DMS 273 treated with DMSO at 0.1 percent for 48 hours (cell line): ENCODE measurements around the gene CDKN1B.

Experiments
- DNase-seq: peaks from one replicate; lab custom pipeline; 2025; lab: John Stamatoyannopoulos, UW

The CDKN1B gene

DNA sequence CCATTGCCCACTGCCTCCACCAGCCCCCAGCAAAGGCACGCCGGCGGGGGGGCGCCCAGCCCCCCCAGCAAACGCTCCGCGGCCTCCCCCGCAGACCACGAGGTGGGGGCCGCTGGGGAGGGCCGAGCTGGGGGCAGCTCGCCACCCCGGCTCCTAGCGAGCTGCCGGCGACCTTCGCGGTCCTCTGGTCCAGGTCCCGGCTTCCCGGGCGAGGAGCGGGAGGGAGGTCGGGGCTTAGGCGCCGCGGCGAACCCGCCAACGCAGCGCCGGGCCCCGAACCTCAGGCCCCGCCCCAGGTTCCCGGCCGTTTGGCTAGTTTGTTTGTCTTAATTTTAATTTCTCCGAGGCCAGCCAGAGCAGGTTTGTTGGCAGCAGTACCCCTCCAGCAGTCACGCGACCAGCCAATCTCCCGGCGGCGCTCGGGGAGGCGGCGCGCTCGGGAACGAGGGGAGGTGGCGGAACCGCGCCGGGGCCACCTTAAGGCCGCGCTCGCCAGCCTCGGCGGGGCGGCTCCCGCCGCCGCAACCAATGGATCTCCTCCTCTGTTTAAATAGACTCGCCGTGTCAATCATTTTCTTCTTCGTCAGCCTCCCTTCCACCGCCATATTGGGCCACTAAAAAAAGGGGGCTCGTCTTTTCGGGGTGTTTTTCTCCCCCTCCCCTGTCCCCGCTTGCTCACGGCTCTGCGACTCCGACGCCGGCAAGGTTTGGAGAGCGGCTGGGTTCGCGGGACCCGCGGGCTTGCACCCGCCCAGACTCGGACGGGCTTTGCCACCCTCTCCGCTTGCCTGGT is at the start of gene CDKN1B:
Gene CDKN1B, plus strand, starts transcription at position 576 of the 793 bp plus-strand sequence. CDS start 472 bp downstream, outside the sequence.
- peak; percentile 85 for DNase-seq

DNA sequence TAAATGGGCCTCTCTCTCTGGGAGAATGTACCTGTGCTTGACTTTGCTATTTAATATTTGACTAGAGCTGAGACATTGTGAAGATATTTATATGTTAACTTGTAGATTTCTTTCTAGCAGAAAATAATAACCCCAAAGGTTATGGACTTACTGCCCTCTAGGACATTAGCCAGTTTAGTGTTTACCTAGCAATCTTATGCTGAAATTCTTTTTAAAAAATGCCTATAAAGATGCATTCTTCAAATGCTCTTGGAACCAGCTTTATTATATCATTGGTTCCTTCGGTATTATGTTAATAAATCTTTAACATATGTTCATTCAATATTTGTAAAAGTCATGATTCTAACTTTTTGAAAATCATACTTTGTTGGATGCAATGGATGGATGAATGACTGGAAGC is 49.2 kb upstream of the CDKN1B start:
- DNase-seq = no peak

DNA sequence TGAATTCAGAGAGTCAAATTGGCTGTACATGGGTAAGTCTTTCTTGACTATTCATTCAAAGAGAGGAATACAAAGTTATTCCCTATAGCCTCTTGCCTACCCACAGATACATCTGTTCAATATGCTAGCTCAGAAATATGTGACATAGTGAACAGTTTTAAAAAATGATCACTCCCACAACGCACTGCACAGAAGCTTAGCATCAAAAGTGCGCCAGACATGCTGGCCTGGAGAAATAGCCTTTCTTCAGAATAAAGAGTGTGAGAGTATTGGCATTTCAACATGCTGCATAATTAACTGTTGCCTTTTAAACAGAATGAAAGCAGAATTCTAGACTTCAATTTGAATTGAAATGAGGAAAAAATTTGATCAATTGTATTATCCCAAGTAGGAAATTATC is 48.1 kb upstream of the CDKN1B start:
- DNase-seq = no peak

DNA sequence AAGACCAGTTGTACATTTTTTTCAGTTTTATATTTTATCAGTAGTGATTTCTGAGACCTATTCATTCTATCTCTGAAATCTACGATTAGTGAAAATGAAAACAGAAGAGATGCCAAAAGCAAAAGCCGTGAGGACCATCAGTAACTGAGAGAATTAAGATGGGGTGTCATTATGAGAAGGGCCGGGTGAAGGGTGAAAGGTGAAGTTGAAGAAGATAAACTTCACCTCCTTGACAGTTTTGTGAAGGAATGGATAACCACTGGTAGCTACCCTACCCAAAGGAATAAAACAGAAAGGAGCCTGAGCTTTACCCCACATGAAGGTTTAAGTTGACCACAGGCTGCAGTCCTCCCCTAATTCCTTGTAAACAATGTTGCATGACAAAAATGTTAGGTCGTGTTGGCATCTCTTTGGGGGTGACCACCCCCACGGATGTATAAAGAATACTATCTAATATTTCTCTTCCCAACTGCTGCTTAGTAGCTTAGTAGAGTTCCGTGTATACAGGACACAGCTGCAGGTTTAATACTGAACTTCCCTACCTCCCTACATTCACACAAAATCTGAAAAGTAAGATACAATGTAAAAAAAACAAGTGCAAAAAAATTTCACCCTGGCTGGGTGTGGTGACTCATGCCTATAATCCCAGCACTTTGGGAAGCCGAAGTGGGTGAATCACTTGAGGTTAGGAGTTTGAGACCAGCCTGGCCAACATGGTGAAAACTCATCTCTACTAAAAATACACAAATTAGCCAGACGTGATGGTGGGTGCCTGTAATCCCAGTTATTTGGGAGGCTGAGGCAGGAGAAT is 45.1 kb upstream of the CDKN1B start:
- no peak for DNase-seq

DNA sequence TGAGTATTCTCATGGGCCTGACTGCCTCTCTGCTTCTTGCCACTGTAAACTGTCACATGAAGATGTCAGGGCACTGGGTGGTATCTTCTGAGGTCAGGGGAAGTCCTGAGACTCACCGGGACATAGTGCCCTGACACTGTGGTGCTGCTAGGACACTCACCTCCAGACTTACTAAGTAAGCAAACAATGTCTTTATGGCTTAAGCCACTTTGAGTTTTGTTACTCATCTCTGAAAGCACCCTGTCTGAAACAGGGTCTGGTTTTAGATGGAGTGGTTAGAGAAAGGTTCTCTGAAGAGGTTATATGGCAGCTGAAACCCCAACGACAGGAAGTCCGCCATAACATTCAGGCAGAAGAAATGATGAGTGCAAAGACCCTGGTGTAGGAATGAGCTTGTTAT is 43.9 kb upstream of the CDKN1B start:
- no peak for DNase-seq

DNA sequence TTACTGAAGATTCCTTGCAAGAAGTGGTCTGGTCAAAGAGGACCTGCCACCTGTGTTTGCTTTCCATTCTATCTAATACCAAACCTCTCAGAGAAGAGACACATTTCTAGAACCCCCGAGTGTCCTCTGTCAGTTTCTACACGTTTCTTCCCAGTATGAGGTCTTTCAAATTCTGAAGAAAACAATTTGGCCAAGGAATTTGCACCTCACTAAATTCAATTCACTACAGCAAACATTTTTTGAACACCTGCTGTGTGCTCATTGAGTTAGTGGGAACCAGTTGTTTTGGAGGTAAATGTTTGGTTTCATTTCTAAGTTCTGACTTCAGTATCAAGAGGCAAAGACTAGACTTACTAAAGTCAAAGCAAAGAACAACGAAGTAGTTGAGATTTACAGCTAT is 40.6 kb upstream of the CDKN1B start:
- no peak for DNase-seq

DNA sequence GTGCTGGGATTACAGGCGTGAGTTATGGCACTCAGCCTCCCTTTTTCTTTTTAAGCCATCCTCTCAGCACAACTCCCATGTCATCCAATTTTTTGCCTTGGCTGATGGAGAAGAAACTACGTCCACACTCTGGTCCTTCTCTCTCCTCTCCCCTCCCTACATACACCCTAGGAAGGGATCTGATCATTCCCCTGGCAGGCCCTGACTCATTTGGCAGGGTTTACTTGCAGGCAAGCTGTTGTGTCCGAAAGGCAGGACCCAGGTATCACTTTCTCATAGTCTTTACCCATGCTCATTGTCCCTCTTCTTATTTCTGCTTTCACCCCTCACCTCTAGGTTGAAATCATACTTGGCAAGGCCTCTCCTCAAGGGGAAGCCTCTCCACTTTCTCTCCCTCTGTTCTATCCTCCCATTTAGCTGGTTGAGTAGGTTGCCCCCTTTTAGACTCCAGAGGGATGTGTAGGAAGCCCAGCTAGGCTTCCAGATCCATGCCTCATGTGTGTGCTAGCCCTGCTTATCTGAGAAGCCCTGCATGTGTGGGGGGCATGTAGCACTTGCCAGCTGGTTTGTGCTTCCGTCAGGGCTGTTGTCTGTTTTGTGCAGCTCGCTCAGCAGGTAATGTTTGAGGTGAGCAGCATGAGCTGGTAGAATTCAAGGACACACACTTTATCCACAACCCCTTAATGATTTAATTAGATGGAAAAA is 36.0 kb upstream of the CDKN1B start:
- no peak for DNase-seq

DNA sequence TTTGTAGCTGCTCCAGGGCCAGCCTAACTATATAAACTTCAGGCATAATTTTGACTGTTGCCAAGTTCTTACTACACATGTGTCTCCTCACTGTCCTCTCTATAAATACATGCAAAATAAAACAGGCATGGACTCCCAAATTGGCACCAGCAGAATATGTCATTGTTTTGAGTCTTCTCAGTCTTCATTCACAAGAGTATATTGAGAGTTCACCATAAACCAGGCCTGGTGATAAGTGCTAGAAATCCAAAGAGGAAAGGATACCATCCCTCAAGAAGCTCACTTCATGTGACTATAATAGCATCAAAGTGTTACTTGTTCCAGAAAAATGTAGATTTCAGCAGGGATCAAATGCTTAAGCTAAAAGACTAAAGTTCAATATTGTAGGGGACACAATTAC is 34.9 kb upstream of the CDKN1B start:
- no peak for DNase-seq

DNA sequence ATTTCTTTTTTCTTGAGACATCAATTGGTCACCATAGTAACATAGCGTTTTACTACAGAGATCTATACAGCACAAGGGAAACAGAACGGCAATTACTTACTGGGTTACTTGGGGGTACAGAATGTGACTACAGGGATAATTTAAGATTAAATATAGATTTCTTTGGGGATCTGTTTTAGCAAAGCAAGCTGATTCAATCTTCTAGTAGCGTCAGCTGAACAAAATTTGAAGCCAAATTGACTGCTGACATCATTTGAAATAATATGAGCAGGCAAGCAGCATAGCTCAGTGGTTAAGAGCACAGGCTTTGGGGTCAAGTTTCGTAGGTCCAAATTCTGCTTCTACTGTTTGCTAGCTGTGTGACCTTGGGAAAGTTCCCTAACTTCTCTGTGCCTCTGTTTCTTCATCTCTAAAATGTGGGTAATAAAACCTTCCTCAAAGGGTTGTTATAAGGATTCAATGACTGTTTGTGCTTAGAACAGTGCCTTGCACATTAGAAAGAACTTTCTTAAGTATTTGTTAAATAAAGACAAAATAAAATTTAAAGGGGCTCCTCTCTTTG is 34.0 kb upstream of the CDKN1B start:
- no peak for DNase-seq

DNA sequence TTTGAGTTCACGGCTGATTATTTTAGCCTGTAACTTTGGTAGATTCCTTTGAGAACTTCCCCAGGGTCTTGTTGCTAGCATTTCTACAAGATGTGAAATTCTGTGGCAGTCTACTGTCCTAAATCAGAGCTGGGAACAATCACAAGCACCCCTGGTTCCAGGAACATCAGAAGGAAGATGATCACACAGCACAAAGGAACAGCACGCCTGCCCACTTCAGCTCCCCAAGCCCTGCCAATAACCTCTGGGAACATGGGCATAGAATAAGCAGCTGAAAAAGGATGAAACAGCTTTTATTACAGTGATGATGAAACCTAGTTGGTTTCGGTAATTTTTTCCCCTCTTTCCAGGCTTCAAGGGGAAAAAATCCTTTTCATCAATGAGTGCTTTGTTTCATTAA is 33.4 kb upstream of the CDKN1B start:
- DNase-seq = no peak

DNA sequence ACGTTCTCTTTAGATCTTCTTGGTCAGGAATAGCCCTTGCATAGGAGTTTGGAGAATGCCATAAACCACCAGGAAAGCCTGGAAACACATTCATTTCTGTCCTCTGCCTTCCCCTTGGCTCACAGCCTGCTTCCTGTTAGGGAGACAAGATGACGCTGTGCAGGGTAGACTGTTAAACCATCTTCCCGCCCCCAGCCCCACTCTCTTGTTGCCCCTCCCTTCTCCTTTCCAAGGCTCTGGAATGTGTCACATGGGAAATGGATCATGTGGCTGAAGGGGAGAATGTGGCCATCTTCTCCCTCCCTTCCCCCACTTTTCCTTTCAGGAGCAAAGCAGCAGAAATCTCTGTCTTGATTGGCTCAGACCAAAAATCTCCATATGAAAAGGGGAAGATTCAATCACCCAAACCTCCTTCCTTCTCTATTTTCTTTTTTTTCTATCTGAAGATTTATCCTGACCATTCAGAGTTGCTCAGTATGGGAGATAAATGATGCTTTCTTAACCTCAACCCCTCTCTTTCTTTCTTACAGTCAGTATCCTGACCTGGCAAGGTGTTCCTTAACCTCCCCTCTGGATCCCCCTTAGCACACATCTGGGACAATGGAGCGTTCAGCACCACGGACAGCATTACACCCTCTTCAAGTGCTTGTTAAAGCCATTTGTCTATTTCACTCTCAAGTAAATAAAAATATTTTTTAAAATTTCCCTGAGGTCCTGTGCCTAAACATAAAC is 32.6 kb upstream of the CDKN1B start:
- peak; percentile 20 for DNase-seq

DNA sequence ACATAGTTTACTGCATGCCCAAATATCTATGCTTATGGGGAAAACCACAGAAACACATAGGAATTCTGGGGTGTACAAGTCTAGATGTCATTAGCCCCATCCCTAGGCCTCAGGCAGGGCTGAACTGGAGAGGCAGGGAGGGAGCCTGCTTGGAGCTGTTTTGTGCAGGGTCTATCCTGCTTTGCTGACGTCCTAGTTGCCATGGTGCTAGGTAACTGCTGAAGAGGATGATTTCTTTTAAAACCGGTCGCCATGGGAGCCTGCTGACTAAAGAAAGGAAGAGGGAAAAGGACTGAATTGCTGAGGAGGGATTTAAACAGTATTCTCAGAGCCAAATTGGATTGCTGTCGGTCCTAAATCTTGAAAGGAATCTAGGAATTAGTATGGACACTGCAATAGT is 31.9 kb upstream of the CDKN1B start:
- no peak for DNase-seq

DNA sequence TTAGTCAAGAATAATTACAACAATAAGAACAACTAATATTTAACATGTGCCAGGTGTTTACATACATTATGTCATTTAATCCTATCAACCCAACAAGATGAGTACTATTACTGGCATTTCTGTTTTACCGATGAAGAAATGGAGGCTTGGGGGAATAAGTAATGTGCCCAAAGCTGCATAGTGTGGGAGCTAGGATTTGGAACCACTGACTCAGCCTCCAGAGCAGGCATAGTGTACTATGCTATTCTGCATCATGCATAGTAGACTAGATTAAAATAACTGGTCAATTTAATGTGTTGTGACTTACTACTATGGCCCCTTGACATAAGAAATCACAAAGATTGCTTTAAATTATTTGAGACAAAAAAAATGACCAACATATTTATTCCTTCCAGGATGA is 30.7 kb upstream of the CDKN1B start:
- DNase-seq = no peak

DNA sequence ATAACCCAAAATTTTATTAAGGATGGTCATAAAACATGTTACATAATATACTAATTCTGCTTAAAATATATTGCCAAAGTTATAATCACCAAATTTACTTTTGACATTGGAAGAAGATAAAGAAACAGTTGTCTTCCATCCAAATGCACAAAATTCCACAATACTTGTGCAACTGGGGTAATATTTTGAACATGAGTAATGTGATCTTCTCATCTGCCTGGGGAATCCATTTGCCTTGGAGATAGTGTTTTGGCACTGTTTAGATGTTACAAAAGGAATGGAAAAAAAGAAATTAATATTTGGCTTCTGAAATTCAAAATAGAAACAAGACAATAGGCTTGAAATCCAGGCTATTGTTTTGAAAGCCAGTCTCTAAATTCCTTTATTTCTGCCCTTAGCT is 30.2 kb upstream of the CDKN1B start:
- no peak for DNase-seq

DNA sequence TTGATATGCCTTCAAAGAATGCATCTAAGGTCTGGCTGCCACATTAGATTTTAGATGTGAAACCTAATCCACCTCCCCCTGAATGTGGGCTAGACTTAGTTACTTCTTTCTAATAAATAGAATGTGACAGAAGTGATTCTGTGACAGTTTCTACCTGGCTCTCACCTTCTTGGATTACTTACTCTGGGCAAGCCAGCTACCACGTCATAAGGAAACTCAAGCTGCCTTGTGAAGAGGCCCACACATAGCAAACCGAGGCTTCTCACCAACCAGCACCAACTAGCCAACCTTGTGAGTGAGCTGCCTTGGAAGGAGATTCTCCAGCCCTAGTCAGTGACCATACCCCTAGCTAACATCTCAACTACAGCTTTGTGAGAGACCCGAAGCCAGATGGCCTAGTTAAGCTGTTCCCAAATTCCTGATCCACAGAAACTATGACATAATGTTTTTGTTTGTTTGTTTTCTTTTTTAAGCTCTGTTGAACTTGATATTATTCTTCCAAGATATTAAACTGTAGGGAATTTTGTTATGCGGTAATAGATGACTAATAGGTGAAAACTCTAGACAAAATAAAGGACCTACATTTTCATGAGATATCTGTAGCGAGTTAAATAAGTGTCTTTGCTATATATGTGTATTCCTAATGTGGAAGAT is 27.4 kb upstream of the CDKN1B start:
- no peak for DNase-seq

DNA sequence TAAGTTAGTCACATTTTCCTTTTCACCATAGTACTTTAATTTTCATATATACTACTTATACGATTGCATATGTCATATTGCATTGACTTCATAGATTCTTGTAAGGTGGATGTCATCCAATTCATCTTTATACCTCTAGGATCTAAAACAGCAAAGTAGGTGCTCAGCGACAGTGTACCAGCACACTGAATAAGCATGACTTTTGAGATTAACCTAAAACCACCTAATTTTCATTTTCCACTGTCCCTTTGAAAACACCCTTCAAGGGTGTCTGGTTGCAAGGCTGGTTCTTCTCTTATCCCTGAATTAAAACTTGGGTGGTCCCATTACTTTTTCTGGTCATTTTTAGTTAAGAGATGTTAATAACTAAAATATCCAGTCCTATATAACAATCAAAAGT is 25.6 kb upstream of the CDKN1B start:
- DNase-seq = no peak

DNA sequence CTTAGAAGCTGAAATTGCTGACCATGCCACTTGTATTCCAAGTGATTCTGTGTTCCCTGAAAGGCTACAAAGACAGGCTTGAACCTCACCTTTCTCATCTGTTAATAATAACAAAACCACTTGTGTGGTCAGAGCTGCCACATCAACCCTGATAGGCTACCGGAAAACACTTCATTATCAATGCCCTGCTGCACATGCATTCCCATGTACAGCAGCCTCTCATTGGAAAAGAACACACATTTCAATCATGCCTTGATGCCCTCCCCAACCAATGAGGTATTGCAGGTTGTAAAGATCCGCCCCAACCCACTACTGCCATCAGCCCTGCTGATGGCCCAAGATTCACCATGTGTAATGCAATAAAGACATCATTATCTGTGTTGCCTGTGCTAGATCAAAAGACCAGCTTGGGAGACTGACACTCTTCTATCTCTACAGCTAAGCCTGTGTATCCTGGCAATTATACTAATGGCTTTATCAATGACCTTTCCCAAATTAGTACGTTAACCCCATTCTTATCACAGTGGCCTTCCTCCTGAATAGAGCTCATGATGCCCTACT is 24.0 kb upstream of the CDKN1B start:
- DNase-seq = no peak

DNA sequence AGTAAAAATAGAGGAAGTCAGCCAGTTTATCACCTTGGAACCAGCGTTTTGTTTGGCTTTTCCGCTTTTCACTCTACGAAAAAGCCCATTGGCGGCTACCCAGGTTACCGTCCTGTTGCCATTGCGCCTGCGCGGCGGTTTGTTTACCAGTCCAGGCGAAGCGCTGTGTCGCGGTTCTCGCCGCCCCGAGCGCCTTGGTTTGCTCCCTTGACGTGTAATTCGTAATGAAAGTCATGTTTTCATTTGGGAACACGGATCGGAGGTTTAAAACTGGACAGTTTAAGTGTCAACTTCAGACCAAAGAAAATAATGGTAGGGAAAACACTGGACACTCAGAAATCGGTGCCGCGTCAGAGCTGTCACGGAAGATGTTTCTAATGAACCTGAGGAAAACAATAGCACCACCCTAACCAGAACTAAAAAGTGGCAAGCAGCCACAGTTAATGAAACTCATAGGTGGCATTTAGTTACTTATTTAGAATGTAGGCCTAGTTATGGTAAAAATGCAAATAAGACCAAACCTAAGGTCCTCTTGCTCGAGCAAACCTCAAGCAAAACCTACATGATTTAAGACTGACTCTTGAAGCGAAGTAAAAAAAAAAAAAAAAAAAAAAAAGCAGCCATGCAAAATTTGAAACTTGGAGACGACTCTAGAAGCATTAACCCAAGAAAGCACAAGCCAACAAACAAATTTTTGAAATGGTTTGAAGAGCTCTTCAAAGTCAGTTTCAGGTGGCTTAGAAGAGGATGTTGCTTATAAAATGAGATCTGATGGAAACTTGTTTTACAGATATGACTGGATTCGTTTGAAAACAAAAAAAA is 20.4 kb upstream of the CDKN1B start:
- peak; percentile 39 for DNase-seq

DNA sequence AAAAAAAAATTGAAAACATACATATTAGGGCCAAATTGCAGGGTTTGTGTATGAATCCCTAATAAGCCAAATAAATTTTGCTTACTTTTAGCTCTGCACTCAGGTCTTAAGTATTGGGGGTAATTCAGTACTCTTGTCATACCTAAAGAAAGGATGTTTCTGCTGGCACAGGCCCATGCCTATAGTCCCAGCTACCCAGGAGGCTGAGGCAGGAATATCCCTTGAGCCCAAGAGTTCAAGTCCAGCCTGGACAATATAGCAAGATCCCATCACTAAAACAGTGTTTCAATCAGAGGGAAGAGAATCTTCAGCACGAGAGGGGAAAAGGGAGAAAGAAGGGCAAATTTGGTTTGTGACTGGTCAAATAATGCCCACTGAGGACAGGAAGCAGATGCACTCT is 17.8 kb upstream of the CDKN1B start:
- DNase-seq = no peak

DNA sequence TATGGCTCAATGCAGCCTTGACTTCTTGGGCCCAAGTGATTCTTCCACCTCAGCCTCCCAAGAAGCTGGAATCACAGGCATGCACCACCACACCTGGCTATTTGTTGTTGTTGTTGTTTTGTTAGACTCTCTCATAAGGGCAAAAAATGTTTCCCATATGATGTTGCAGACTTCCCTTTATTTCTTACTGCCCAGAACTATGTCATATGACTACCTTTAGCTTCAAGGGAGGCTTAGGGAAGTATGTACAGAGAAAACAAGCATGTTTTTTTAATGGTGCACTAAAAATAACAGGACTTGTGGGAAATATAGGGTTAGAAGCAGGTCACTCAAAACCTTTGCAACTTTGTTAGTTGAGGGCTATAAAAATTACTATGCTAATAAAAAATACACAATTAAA is 16.9 kb upstream of the CDKN1B start:
- no peak for DNase-seq
